GM13976 (cell line): ENCODE results near the gene LIMA1.
"Not testable (repeated sequence)": the region's sequence is repeated elsewhere in the genome, so short reads cannot be mapped to it uniquely, and the experiment has no call there.

Experiments
- DNase-seq: peaks from one replicate; pipeline ENCODE4 v3.0.0; 2012; ENCODE audit warnings: low spot score
- in situ Hi-C: fragments of 300-500 bp; cut with MboI; formaldehyde crosslinking; loops from one replicate; pipeline ENCODE4 v1.12.0; 2022; ENCODE audit warnings: low sequenced_read_pairs, mixed read lengths, inconsistent platforms; ENCODE audit not compliant: unreplicated experiment
- TF ChIP-seq, protein P1 (sequence below): IDR thresholded peaks from 2 replicates; pipeline ENCODE4 v1.5.1; 2012; ENCODE audit warnings: borderline replicate concordance, mild to moderate bottlenecking; ENCODE audit not compliant: insufficient read depth; ENCODE audit errors: extremely low read depth, missing control alignments, control extremely low read depth

The LIMA1 gene

GRCh38 chr12:50285253-50285652 lies 1.9 kb upstream of the LIMA1 start:
- DNase-seq = no peak
- TF ChIP-seq, protein P1, sequence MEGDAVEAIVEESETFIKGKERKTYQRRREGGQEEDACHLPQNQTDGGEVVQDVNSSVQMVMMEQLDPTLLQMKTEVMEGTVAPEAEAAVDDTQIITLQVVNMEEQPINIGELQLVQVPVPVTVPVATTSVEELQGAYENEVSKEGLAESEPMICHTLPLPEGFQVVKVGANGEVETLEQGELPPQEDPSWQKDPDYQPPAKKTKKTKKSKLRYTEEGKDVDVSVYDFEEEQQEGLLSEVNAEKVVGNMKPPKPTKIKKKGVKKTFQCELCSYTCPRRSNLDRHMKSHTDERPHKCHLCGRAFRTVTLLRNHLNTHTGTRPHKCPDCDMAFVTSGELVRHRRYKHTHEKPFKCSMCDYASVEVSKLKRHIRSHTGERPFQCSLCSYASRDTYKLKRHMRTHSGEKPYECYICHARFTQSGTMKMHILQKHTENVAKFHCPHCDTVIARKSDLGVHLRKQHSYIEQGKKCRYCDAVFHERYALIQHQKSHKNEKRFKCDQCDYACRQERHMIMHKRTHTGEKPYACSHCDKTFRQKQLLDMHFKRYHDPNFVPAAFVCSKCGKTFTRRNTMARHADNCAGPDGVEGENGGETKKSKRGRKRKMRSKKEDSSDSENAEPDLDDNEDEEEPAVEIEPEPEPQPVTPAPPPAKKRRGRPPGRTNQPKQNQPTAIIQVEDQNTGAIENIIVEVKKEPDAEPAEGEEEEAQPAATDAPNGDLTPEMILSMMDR = no peak
- in situ Hi-C loops = no loop called here

DNA sequence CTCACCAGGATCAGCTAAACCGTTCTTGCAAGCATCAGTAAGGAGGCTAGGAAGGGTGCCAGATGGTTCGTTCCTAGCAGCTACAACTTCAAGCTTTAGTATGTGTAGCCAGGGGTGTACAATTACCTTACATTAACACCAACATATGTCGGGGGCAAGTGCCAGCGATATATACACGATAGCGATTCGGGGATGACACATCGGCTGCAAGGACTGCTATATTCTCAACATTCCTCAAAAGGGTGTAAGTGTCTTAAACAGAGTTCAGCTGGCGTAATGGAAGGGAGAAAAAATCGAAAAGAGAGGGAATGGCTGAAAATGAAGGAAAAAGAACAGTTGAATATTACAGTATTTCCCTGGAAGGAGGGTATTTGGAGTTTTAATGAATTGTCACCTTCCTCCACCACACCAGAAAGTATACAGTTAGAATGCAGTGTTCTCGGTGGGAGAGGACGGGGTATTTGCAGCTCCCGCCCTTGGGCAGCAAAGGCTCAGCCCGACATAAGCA lies 545 bp downstream of the LIMA1 start:
- TF ChIP-seq, protein P1 = no peak
- in situ Hi-C loops = no loop called here
- DNase-seq = no peak

DNA sequence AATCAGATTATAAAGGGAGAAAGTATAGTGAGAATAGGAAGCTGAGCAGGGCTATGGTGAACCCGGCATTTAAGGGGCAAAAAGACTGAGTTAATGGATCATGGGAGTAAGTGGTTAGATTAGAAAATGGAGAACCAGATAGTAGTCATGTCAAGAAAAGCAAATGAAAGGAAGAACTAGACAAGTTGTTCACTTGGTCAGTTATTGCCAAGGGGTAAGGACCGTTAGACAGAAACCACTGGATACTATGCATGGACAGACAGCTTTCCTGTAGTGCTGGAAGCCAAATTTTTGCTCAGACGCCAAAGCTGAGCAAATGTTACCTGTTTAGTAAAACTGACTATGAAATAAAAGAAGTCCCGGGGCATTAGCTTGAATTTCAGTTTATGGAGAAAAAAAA lies 3.8 kb downstream of the LIMA1 start:
- TF ChIP-seq, protein P1 = no peak

DNA sequence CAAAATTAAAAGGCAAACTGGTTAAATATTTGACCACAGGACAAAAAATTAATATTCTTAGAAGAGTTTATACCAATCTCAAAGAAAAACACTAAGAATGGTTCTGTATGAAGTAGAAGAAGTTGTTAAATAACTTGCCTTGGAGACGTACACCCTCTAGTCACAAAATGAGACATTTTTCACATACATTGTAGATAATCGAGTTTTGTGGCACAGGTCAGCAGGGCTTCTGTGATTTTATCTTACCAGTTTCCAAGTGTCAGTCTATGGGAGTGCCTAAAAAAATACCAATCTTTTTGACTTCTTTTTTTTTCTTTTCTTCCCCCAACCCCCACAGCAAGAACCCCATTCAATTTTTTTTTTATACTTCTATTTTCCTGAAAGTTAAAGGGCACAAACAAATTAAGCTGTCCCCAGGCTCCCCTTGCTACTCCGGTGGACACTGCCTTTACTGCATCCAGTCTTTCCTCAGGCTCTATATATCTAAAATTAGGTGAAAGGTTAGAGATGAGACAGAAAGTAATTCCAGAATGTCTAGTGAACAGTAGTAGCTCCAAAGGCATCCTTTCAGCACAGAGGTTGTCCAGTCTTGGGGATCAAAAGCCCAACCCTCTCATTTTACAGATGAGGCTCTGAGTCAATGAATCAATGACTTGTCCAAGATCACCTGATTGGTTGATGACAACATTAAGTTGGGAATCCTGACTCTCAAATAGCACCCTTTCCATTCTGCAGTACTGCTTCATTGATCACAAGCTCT lies 6.2 kb downstream of the LIMA1 start:
- no peak for DNase-seq
- TF ChIP-seq, protein P1 = no peak
- in situ Hi-C loops = no loop called here

More for the DNA sequence above, 3.8 kb downstream of the LIMA1 start:
- in situ Hi-C loops = no loop called here
- DNase-seq = no peak

DNA sequence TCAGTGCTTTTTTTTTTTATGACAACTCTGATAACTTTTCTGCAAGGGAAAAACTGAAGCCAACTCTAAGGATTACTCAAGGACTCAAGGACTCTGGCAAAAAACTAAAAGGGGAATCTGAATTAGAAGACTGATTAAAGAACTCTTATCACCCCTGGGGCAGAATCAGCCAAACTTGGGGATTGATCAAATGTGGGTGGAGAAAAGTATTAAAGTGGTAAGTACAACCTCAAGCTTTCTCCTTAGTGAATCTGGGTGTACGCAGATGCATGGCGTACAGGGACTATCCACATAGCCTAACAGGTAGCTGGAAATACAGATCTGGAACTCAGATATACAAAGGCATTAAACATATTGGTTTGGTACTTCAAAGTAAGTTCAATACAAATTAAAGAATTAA lies 7.3 kb downstream of the LIMA1 start:
- in situ Hi-C loops = no loop called here
- TF ChIP-seq, protein P1 = no peak

DNA sequence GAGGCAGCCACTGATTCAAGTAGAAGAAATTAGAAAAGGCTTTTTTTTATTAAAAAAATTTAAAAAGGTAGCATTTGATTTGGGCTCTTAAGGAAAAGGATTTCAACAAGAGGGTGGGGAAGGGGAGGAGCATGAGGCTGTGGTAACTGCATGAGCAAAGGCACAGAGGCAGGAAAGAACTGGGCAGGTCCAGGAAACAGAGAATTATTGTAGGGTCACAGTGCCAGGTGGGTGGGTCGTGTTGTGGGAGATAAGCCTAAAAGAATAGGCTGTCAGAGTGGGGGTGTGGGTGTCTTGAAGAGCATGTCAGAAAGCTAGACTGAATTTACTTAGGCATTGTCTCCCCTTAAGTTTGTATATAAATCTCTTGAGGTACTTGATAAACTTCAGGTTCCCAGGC lies 7.8 kb downstream of the LIMA1 start:
- in situ Hi-C loops = no loop called here
- TF ChIP-seq, protein P1 = no peak
- no peak for DNase-seq

More for the DNA sequence above, 7.3 kb downstream of the LIMA1 start:
- no peak for DNase-seq

GRCh38 chr12:50275127-50275526 lies 8.2 kb downstream of the LIMA1 start:
- in situ Hi-C loops, DNase-seq: not testable (repeated sequence)
